Colonic mucosa (tissue), 4 donors: Measurements from ENCODE around the gene PTBP3. TPM values are rescaled to one million over a fixed set of nuclear protein-coding genes. Genes with fewer than 3 reads are reported as not detected.
A peak's percentile ranks its signal among the peaks of the same experiment; 100 is the strongest.

Experiments used
- DNase-seq: peaks from one replicate; pipeline ENCODE4 v3.0.0-alpha.2; 2020
- H3K27ac ChIP-seq: fragments of 200-600 bp; one replicate; pipeline ENCODE4 v1.8.0; 2021
- H3K27me3 ChIP-seq: fragments of 200-600 bp; one replicate; pipeline ENCODE4 v1.8.0; 2021
- H3K36me3 ChIP-seq: fragments of 200-600 bp; one replicate; pipeline ENCODE4 v1.8.0; 2021
- H3K4me1 ChIP-seq: fragments of 200-600 bp; one replicate; pipeline ENCODE4 v1.8.0; 2021; ENCODE audit warnings: mild to moderate bottlenecking
- H3K4me3 ChIP-seq: fragments of 200-600 bp; one replicate; pipeline ENCODE4 v1.8.0; 2021
- H3K9ac ChIP-seq, 2 donors: one replicate each; pipeline ENCODE4 v1.7.0; 2013; ENCODE audit warnings: control low read depth in 2 of 2, low read depth in 2 of 2, low read length in 2 of 2
- H3K9me3 ChIP-seq: fragments of 200-600 bp; one replicate; pipeline ENCODE4 v1.8.0; 2021
- intact Hi-C: fragments of 100-400 bp; cut with DNase I; formaldehyde crosslinking; loops from one replicate; pipeline ENCODE4 v1.14.1; 2022
- total RNA-seq, 2 donors: library from RNA; stranded (reverse); fragmentation: NEBNext Ultra II Directional in 1 of 2; extraction: Animal tissue kit (Norgen Biotek cat#: 25700) in 1 of 2; gene quantifications; one replicate each; pipeline ENCODE4 v1.2.1, GENCODE V29; 2021
- TF ChIP-seq, protein P1 (sequence below): fragments of 200-600 bp; IDR thresholded peaks from one replicate; pipeline ENCODE4 v1.8.0; 2022; ENCODE audit warnings: antibody characterized with exemption, mild to moderate bottlenecking
- donor health status: healthy.
- donor health status: DM: no; HTN: no; CAD: no.
- donor health status: DM: no; HTN: no; CAD: no.

PTBP3 gene
- total RNA-seq, 2 donors from 2014 or later, result 137 to 168 TPM

DNA sequence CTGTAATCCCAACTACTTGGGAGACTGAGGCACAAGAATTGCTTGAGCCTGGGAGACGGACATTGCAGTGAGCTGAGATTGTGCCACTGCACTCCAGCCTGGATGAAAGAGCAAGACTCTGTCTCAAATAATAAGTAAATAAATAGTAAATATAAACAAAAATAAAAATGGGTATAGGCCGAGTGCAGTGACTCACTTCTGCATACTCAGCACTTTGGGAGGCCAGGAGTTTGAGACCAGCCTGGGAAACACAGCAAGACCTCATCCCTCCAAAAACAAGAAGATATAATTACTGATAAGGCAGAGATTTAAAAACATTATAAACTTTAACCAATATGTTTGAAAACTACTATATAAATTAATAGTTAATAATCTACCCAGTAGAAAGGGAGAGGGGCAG lies 120.5 kb downstream of the PTBP3 start:
- Histone ChIP-seq H3K9ac (no peak overlapping the region), H3K9me3 (no peaks in the 10 kb centered on the region), H3K4me1 (no peaks in the 10 kb centered on the region), H3K27me3 (no peaks in the 10 kb centered on the region), H3K36me3 (no peaks in the 10 kb centered on the region), H3K27ac (no peak overlapping the region), H3K4me3 (no peak overlapping the region)
- TF ChIP-seq, protein P1, sequence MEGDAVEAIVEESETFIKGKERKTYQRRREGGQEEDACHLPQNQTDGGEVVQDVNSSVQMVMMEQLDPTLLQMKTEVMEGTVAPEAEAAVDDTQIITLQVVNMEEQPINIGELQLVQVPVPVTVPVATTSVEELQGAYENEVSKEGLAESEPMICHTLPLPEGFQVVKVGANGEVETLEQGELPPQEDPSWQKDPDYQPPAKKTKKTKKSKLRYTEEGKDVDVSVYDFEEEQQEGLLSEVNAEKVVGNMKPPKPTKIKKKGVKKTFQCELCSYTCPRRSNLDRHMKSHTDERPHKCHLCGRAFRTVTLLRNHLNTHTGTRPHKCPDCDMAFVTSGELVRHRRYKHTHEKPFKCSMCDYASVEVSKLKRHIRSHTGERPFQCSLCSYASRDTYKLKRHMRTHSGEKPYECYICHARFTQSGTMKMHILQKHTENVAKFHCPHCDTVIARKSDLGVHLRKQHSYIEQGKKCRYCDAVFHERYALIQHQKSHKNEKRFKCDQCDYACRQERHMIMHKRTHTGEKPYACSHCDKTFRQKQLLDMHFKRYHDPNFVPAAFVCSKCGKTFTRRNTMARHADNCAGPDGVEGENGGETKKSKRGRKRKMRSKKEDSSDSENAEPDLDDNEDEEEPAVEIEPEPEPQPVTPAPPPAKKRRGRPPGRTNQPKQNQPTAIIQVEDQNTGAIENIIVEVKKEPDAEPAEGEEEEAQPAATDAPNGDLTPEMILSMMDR, result no peak
- no peak for DNase-seq
- intact Hi-C loops, result no loop called here

DNA sequence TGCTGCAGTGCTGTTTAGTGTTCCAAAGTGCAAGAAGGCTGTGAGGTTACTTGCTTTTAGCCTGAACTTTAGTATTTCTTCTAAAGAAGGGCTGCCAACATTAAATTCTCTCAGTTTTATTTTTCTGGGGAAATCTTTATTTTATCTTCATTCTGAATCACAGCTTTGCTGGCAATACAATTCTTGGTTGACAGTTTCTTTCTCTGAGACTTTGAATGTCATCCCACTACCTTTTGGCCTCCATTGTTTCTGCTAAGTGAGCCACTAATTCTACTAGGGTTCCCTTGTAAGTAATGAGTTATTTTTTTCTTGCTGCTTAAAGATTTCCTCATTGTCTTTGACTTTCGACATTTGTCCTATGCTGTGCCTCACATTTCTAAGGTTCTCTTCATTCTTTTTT lies 126.0 kb downstream of the PTBP3 start:
- Histone ChIP-seq H3K36me3 (no peaks in the 10 kb centered on the region), H3K27me3 (no peaks in the 10 kb centered on the region), H3K27ac (no peak overlapping the region), H3K4me3 (no peak overlapping the region), H3K9me3 (no peaks in the 10 kb centered on the region), H3K4me1 (no peaks in the 10 kb centered on the region), H3K9ac (no peak overlapping the region)
- no peak for DNase-seq
- intact Hi-C loops, result no loop called here
- TF ChIP-seq, protein P1, result no peak

DNA sequence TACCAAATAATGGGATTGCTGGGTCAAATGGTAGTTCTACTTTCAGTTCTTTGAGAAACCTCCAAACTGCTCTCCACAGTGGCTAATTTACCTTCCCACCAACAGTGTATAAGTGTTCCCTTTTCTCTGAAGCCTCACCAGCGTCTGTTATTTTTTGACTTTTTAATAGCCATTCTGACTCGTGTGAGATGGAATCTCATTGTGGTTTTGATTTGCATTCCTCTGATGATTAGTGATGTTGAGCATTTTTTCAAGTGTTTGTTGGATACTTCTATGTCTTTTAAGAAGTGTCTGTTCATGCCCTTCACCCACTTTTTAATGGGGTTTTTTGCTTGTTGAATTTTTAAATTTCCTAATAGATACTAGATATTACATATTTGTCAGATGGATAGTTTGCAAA lies 129.9 kb downstream of the PTBP3 start:
- TF ChIP-seq, protein P1, result no peak

DNA sequence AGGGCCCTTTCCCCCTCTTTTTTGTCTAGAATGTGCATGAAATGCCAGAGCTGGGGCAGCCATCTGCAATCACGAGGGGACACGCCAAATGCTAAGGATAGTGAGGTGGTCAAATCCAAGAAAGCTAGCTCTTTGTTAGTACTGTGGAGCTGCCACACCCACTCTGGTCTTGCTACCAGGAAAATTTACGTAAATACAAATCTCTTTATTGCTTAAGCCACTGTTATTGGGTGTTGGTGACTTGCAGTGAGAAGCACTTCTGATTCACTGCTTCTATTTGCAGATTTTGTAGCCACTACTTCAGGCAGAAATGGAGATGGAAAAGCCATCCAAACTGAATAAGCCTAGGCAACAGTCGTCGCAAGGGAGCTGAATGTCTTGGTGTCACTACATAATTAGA lies 132.7 kb downstream of the PTBP3 start:
- H3K27me3 ChIP-seq, result no peaks in the 10 kb centered on the region
- H3K9me3 ChIP-seq, result no peaks in the 10 kb centered on the region
- TF ChIP-seq, protein P1, result no peak
- no peak overlapping the region for H3K4me3 ChIP-seq
- DNase-seq, result no peak
- no peak overlapping the region for H3K27ac ChIP-seq
- intact Hi-C loops, result no loop called here
- H3K9ac ChIP-seq, result no peak overlapping the region
- no peaks in the 10 kb centered on the region for H3K36me3 ChIP-seq
- H3K4me1 ChIP-seq, result no peaks in the 10 kb centered on the region

More for the DNA sequence above, 129.9 kb downstream of the PTBP3 start:
- Histone ChIP-seq H3K36me3 (no peaks in the 10 kb centered on the region), H3K27ac (no peak overlapping the region), H3K9ac (no peak overlapping the region), H3K4me1 (no peaks in the 10 kb centered on the region), H3K4me3 (no peak overlapping the region), H3K9me3 (no peaks in the 10 kb centered on the region), H3K27me3 (no peaks in the 10 kb centered on the region)
- intact Hi-C loops, result no loop called here
- DNase-seq, result no peak

DNA sequence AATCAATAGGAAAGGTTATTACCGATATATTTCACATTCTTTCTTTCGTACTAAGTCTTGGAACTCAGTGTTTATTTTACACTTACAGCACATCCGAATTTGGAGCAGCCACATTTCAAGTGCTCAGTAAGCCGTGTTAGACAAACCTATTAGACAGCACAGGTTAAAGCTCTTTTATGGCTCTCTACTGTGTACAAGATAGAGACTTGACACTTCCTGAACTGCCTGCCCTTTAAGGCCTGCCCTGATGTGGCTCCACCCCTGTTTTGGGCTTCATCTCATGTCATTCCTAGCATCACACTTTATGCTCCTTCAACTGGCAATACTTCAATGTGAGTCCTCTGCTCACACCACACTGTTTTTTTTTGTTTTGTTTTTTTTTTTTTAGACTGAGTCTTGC lies 134.8 kb downstream of the PTBP3 start:
- H3K4me3 ChIP-seq, result no peak overlapping the region
- H3K27ac ChIP-seq, result no peak overlapping the region
- no peaks in the 10 kb centered on the region for H3K36me3 ChIP-seq
- no peak overlapping the region for H3K9ac ChIP-seq
- TF ChIP-seq, protein P1, result no peak
- H3K4me1 ChIP-seq, result no peaks in the 10 kb centered on the region
- intact Hi-C loops, result no loop called here
- DNase-seq, result peak; percentile 62
- no peaks in the 10 kb centered on the region for H3K27me3 ChIP-seq
- H3K9me3 ChIP-seq, result no peaks in the 10 kb centered on the region
